LNCAP (cell line): Measurements from ENCODE around the gene CAB39.

Experiments used
- CTCF ChIP-seq: fragments of 450-650 bp; IDR thresholded peaks from 2 replicates; pipeline ENCODE4 v1.5.1; 2017; ENCODE audit warnings: mild to moderate bottlenecking

The CAB39 gene

GRCh38 chr2:230783101-230783500 lies 70.5 kb downstream of the CAB39 start:
- no peak for TF ChIP-seq CTCF

DNA sequence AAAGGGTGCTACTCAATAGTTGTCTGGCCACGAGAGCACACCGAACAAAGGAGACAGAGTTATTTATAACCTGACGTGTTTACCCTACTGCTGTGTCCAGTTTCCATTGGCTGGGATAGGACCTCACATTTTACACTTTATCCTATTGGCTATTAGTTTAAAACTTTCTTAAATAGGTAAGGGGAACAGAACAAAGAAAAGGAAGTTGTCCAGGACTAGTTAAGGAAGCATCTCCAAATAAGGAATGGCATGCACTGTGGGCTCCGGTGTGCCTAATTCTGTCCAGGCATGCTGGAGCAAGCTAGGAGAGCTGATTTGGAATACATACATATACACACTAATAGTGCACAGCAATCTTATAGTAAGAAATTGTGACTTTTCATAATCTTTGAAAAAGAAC lies 72.2 kb downstream of the CAB39 start:
- TF ChIP-seq CTCF: no peak

- TF ChIP-seq CTCF: no peak
Measured at GRCh38 chr2:230785346-230785745, 72.7 kb downstream of the CAB39 start.

GRCh38 chr2:230787101-230787500 lies 74.5 kb downstream of the CAB39 start:
- TF ChIP-seq CTCF: no peak

DNA sequence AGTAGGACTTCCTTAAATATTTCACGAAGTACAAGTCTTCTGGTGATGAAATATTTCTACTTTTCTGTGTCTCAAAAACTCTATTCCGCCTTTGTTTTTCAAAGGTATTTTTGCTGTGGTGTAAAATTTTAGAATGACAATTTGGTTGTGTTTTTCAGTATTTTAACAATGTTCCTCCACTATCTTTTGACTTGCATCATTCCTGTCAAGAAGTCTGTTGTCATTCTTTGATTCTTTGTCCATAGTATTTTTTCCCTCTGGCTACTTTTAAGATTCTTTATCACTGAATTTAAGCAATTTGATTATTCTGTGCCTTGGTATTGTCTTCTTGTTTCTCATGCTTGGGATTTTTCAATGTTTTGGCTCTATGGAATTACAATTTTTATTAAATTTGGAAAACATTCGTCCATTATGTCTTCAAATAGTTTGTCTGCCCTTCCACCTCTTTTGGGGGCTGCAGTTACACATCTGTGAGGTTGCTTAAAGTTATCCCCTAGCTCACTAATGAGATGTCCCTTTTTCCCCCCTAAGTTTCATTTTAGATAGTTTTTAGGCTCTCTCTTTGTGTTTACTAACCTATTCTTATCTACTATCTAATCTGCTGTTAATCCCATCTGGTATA lies 76.0 kb downstream of the CAB39 start:
- no peak for TF ChIP-seq CTCF

DNA sequence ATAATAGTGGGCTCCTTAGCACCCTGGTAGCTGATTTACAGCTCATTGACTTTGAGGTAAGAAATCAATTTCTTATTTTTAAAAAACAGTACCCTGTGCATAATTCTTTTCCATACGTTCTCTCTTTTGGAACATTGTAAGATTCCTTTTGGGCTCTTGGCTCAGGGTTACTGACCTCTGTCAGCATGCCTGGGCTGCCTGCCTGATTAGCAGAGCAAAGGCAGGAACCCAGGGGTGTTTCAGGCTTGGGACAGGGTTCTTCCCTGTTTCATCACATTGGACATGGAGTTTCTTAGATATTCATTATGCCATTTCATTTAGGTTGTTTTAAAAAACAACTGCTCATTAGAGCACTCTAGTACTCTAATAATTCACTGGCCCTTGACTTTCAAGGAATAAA lies 78.3 kb downstream of the CAB39 start:
- TF ChIP-seq CTCF: no peak

DNA sequence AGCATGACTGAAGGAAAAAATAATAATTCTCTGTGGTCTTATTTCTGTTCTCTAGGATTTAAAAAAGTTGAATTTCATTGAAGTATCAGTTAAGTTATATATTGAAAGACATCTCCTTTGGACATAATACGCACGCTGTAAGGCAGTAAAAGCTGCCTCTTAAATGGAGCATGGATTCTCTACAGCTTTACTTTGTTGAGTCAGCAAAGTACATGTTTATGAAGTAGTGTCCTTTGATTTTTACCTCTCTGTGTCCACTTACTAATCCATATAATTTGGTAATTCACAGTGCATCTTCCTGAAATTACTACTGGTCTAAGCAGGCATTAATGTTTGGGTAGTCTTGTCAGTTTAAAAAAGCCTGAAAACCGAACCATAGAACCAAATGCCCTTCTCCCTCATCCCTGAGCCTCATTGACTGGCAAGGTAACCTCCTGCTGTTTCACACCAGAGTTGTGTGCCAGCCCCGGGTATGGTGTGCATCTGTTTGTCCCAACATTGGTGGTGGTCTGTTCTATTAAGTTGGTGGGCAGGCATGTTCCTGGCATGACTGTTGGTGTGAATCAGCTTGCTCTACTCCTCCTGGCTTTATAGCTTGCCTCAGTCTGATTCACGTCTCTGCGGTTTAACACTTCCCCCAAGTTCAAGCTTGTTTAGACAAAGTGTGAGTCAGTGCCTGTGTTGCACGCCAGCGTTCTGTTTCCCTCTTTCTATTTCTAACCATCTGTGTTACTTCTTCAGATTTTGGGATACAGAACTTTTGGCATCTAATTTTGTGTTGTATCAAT lies 81.1 kb downstream of the CAB39 start:
- no peak for TF ChIP-seq CTCF
